Fibroblast of gingiva (primary cell): ENCODE results near the gene DNAJC13.

ENCODE experiments used
- DNase-seq: peaks from one replicate; pipeline ENCODE4 v3.0.0-alpha.2; 2011; ENCODE audit warnings: low read depth

DNAJC13 gene

GRCh38 chr3:132405188-132405587, 12.1 kb upstream of the DNAJC13 start:
- DNase-seq: no peak

GRCh38 chr3:132405609-132406299, 11.5 kb upstream of the DNAJC13 start:
- DNase-seq: no peak

- DNase-seq: no peak
Measured at GRCh38 chr3:132406587-132406986, 10.7 kb upstream of the DNAJC13 start.

GRCh38 chr3:132407025-132407424, 10.3 kb upstream of the DNAJC13 start:
- DNase-seq: no peak

GRCh38 chr3:132414841-132415240, 2.5 kb upstream of the DNAJC13 start:
- no peak for DNase-seq

GRCh38 chr3:132416161-132416560, 1.1 kb upstream of the DNAJC13 start:
- no peak for DNase-seq

GRCh38 chr3:132417695-132418411, 551 bp downstream of the DNAJC13 start:
- DNase-seq: peak; percentile 75

- DNase-seq: peak; percentile 34
Measured at GRCh38 chr3:132418916-132419315, 1.6 kb downstream of the DNAJC13 start.

- peak; percentile 12 for DNase-seq
Measured at GRCh38 chr3:132421832-132422231, 4.5 kb downstream of the DNAJC13 start.

- DNase-seq: no peak
Measured at GRCh38 chr3:132422531-132422930, 5.2 kb downstream of the DNAJC13 start.

GRCh38 chr3:132432639-132433038, 15.3 kb downstream of the DNAJC13 start:
- DNase-seq: peak; percentile 43

- DNase-seq: no peak
Measured at GRCh38 chr3:132433121-132433520, 15.8 kb downstream of the DNAJC13 start.

- DNase-seq: no peak
Measured at GRCh38 chr3:132435224-132435910, 18.1 kb downstream of the DNAJC13 start.

GRCh38 chr3:132435911-132436425, 18.7 kb downstream of the DNAJC13 start:
- DNase-seq: no peak

- no peak for DNase-seq
Measured at GRCh38 chr3:132443421-132443820, 26.1 kb downstream of the DNAJC13 start.

- DNase-seq: peak; percentile 37
Measured at GRCh38 chr3:132444383-132444782, 27.1 kb downstream of the DNAJC13 start.

- DNase-seq: peak; percentile 92
Measured at GRCh38 chr3:132445817-132446216, 28.5 kb downstream of the DNAJC13 start.

GRCh38 chr3:132448216-132448961, 31.1 kb downstream of the DNAJC13 start:
- DNase-seq: peak; percentile 41

- no peak for DNase-seq
Measured at GRCh38 chr3:132456136-132456535, 38.8 kb downstream of the DNAJC13 start.

GRCh38 chr3:132456571-132456970, 39.3 kb downstream of the DNAJC13 start:
- no peak for DNase-seq

- DNase-seq: peak; percentile 6
Measured at GRCh38 chr3:132457286-132457685, 40.0 kb downstream of the DNAJC13 start.

GRCh38 chr3:132459551-132459950, 42.2 kb downstream of the DNAJC13 start:
- DNase-seq: no peak
